Neural progenitor cell (in vitro differentiated cells): ENCODE measurements around the gene MAPK10. TPM values are rescaled to one million over a fixed set of nuclear protein-coding genes. Genes with fewer than 3 reads are reported as not detected.
"Not testable (repeated sequence)": the region's sequence is repeated elsewhere in the genome, so short reads cannot be mapped to it uniquely, and the experiment has no call there.

ENCODE experiments used
- DNase-seq: peaks from one replicate; pipeline ENCODE4 v3.0.0-alpha.2; 2016; ENCODE audit warnings: low spot score
- H2AFZ ChIP-seq: fragments of 200-600 bp; sonication (generic); replicated peaks from 2 replicates; pipeline ENCODE4 v1.6.1; 2016; ENCODE audit warnings: antibody characterized with exemption
- H3F3A ChIP-seq: fragments of 200-600 bp; sonication (generic); 2 replicates; pipeline ENCODE4 v1.6.1; 2016; ENCODE audit warnings: antibody characterized with exemption, low read depth
- H3K27ac ChIP-seq: fragments of 200-600 bp; sonication (generic); 2 replicates; pipeline ENCODE4 v1.5.1; 2016; ENCODE audit warnings: mild to moderate bottlenecking
- H3K27me3 ChIP-seq: fragments of 200-600 bp; sonication (generic); 2 replicates; pipeline ENCODE4 v1.6.1; 2016; ENCODE audit warnings: mild to moderate bottlenecking, moderate library complexity
- H3K36me3 ChIP-seq: fragments of 200-600 bp; sonication (generic); 2 replicates; pipeline ENCODE4 v1.5.1; 2016
- H3K4me1 ChIP-seq: fragments of 200-600 bp; sonication (generic); 2 replicates; pipeline ENCODE4 v1.6.1; 2016; ENCODE audit warnings: mixed run types
- H3K4me2 ChIP-seq: fragments of 200-600 bp; sonication (generic); 2 replicates; pipeline ENCODE4 v1.6.1; 2016
- H3K4me3 ChIP-seq: fragments of 200-600 bp; sonication (generic); 2 replicates; pipeline ENCODE4 v1.5.1; 2016
- H3K79me2 ChIP-seq: fragments of 200-600 bp; sonication (generic); 2 replicates; pipeline ENCODE4 v1.6.1; 2016; ENCODE audit warnings: low read depth
- H3K9ac ChIP-seq: fragments of 200-600 bp; sonication (generic); 2 replicates; pipeline ENCODE4 v1.6.1; 2016
- H3K9me3 ChIP-seq: fragments of 200-600 bp; sonication (generic); 2 replicates; pipeline ENCODE4 v1.5.1; 2016; ENCODE audit warnings: low read depth
- H4K20me1 ChIP-seq: fragments of 200-600 bp; sonication (generic); 2 replicates; pipeline ENCODE4 v1.6.1; 2016; ENCODE audit warnings: low read depth
- H3K27ac Mint-ChIP-seq: 3 replicates; pipeline ENCODE4 v1.8.0; 2021; ENCODE audit warnings: mixed read lengths
- H3K27me3 Mint-ChIP-seq: 2 replicates; pipeline ENCODE4 v1.8.0; 2022; ENCODE audit warnings: low read depth, mild to moderate bottlenecking, inconsistent platforms, moderate library complexity, mixed read lengths; ENCODE audit not compliant: insufficient read depth
- H3K36me3 Mint-ChIP-seq: 3 replicates; pipeline ENCODE4 v1.8.0; 2021; ENCODE audit warnings: mixed read lengths
- H3K4me1 Mint-ChIP-seq: 3 replicates; pipeline ENCODE4 v1.8.0; 2021; ENCODE audit warnings: mixed read lengths
- H3K4me3 Mint-ChIP-seq: 3 replicates; pipeline ENCODE4 v1.8.0; 2021; ENCODE audit warnings: mild to moderate bottlenecking, moderate library complexity, mixed read lengths
- H3K9me3 Mint-ChIP-seq: 3 replicates; pipeline ENCODE4 v1.8.0; 2020; ENCODE audit warnings: mixed read lengths
- EZH2 ChIP-seq: fragments of 200-600 bp; sonication (generic); IDR thresholded peaks from 2 replicates; pipeline ENCODE4 v1.6.1; 2017; ENCODE audit warnings: antibody characterized with exemption, mild to moderate bottlenecking, moderate library complexity
- EZH2phosphoT487 ChIP-seq: fragments of 200-600 bp; sonication (generic); IDR thresholded peaks from 2 replicates; pipeline ENCODE4 v1.6.1; 2017; ENCODE audit warnings: antibody characterized with exemption
- total RNA-seq: library from RNA; depleted of rRNA; stranded (reverse); fragments of >200 nt; gene quantifications from 2 replicates; pipeline ENCODE4 v1.2.3, GENCODE V29; 2015; ENCODE audit warnings: low replicate concordance
- TF ChIP-seq, protein P1 (sequence below): fragments of 200-600 bp; sonication (generic); IDR thresholded peaks from 2 replicates; pipeline ENCODE4 v1.5.1; 2017; ENCODE audit warnings: antibody characterized with exemption, mild to moderate bottlenecking

MAPK10 gene
- total RNA-seq, 1 donor from 2014 or later: 383 TPM

GRCh38 chr4:86184216-86184900 is 175.5 kb downstream of the MAPK10 start:
- TF ChIP-seq, protein P1, sequence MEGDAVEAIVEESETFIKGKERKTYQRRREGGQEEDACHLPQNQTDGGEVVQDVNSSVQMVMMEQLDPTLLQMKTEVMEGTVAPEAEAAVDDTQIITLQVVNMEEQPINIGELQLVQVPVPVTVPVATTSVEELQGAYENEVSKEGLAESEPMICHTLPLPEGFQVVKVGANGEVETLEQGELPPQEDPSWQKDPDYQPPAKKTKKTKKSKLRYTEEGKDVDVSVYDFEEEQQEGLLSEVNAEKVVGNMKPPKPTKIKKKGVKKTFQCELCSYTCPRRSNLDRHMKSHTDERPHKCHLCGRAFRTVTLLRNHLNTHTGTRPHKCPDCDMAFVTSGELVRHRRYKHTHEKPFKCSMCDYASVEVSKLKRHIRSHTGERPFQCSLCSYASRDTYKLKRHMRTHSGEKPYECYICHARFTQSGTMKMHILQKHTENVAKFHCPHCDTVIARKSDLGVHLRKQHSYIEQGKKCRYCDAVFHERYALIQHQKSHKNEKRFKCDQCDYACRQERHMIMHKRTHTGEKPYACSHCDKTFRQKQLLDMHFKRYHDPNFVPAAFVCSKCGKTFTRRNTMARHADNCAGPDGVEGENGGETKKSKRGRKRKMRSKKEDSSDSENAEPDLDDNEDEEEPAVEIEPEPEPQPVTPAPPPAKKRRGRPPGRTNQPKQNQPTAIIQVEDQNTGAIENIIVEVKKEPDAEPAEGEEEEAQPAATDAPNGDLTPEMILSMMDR: no peak
- TF ChIP-seq EZH2phosphoT487 (no peak), EZH2 (no peak)
- Histone ChIP-seq H3K79me2 (peaks cover 7% of the 10 kb centered on the region), H3K27ac (no peak overlapping the region), H3K4me2 (no peak overlapping the region), H3K4me1 (no peaks in the 10 kb centered on the region), H3K36me3 (peaks cover 20% of the 10 kb centered on the region), H3K4me3 (no peak overlapping the region), H2AFZ (no peak overlapping the region), H3K9ac (no peak overlapping the region), H3K9me3 (peaks cover 10% of the 10 kb centered on the region), H3K27me3 (no peaks in the 10 kb centered on the region), H4K20me1 (no peaks in the 10 kb centered on the region), H3F3A (peaks cover 3% of the 10 kb centered on the region)
- DNase-seq: no peak
- Mint-ChIP-seq H3K4me3 (no peak overlapping the region), H3K27ac (no peak overlapping the region), H3K9me3 (peaks cover 28% of the 10 kb centered on the region), H3K36me3 (peaks cover 42% of the 10 kb centered on the region), H3K4me1 (no peaks in the 10 kb centered on the region), H3K27me3 (no peaks in the 10 kb centered on the region)

- H3K4me3 Mint-ChIP-seq: no peak overlapping the region
- no peak overlapping the region for H3K4me2 ChIP-seq
- peaks cover 4% of the 10 kb centered on the region for H3K9me3 ChIP-seq
- H3K79me2 ChIP-seq: peaks cover 12% of the 10 kb centered on the region
- H3K27ac ChIP-seq: no peak overlapping the region
- H3K4me1 ChIP-seq: no peaks in the 10 kb centered on the region
- H3K27me3 Mint-ChIP-seq: no peaks in the 10 kb centered on the region
- H4K20me1 ChIP-seq: no peaks in the 10 kb centered on the region
- H3K27me3 ChIP-seq: no peaks in the 10 kb centered on the region
- H3K9ac ChIP-seq: no peak overlapping the region
- peaks cover 3% of the 10 kb centered on the region for H3F3A ChIP-seq
- H3K4me3 ChIP-seq: no peak overlapping the region
- no peaks in the 10 kb centered on the region for H3K4me1 Mint-ChIP-seq
- no peak overlapping the region for H3K27ac Mint-ChIP-seq
- peaks cover 35% of the 10 kb centered on the region for H3K36me3 Mint-ChIP-seq
- peaks cover 22% of the 10 kb centered on the region for H3K36me3 ChIP-seq
- no peak overlapping the region for H2AFZ ChIP-seq
- no peak for DNase-seq
- TF ChIP-seq EZH2phosphoT487: no peak
- peaks cover 27% of the 10 kb centered on the region for H3K9me3 Mint-ChIP-seq
Observed at GRCh38 chr4:86181585-86181984, 178.3 kb downstream of the MAPK10 start.

DNA sequence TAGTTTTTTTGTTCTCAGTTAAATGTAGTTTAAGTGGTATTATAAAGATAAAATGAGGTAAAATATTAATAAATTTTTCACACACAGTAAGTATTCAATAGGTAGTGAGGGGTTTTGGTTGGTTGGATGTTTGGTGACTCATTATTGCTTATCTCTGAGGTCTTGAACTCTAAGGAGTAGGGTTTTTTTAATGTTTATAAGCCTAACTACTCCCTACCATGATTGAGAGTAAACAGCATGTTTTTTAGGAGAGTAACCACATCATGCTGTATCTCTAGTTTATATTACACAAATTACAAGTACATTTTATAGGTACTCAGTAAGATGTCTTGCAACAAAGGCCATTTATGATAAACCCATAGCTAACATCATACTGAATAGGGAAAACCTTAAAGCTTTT is 181.6 kb downstream of the MAPK10 start:
- H3K9me3 ChIP-seq: peaks cover 4% of the 10 kb centered on the region
- H3K27ac ChIP-seq: no peak overlapping the region
- H3K36me3 Mint-ChIP-seq: peaks cover 36% of the 10 kb centered on the region
- DNase-seq: no peak
- no peaks in the 10 kb centered on the region for H3K27me3 ChIP-seq
- no peaks in the 10 kb centered on the region for H4K20me1 ChIP-seq
- no peaks in the 10 kb centered on the region for H3F3A ChIP-seq
- no peak overlapping the region for H3K4me2 ChIP-seq
- TF ChIP-seq EZH2: no peak
- TF ChIP-seq, protein P1: no peak
- no peak for TF ChIP-seq EZH2phosphoT487
- no peaks in the 10 kb centered on the region for H3K27me3 Mint-ChIP-seq
- H2AFZ ChIP-seq: no peak overlapping the region
- no peak overlapping the region for H3K4me3 Mint-ChIP-seq
- H3K27ac Mint-ChIP-seq: no peak overlapping the region
- H3K9ac ChIP-seq: no peak overlapping the region
- no peaks in the 10 kb centered on the region for H3K4me1 Mint-ChIP-seq
- no peaks in the 10 kb centered on the region for H3K4me1 ChIP-seq
- H3K4me3 ChIP-seq: no peak overlapping the region
- peaks cover 25% of the 10 kb centered on the region for H3K36me3 ChIP-seq
- H3K79me2 ChIP-seq: peaks cover 28% of the 10 kb centered on the region
- peaks cover 34% of the 10 kb centered on the region for H3K9me3 Mint-ChIP-seq

DNA sequence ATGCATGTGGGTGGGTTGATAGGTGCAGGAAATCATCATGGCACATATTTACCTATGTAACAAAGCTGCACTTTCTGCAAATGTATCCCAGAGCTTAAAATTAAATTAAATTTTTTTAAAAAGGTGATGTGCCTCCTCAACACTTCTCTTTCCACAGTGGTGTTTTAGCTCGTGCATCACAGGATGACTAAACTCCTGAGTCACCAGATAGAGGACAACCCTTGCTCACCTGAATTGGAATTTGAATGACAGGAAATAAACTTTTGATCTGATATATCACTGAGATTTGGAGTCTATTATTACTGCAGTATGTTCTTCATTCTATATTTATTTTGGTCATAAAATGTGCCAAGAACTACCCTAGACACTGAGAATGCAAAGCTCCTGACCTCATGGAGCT is 185.3 kb downstream of the MAPK10 start:
- Histone ChIP-seq H3K27me3 (no peaks in the 10 kb centered on the region), H3K4me1 (no peaks in the 10 kb centered on the region), H3K36me3 (peaks cover 18% of the 10 kb centered on the region), H3K4me2 (no peak overlapping the region), H3K9me3 (peaks cover 5% of the 10 kb centered on the region), H2AFZ (no peak overlapping the region), H3K4me3 (no peak overlapping the region), H3K27ac (no peak overlapping the region), H3K9ac (no peak overlapping the region), H4K20me1 (no peaks in the 10 kb centered on the region), H3F3A (no peaks in the 10 kb centered on the region), H3K79me2 (peaks cover 30% of the 10 kb centered on the region)
- peaks cover 32% of the 10 kb centered on the region for H3K36me3 Mint-ChIP-seq
- H3K4me3 Mint-ChIP-seq: no peak overlapping the region
- TF ChIP-seq EZH2 (no peak), EZH2phosphoT487 (no peak)
- TF ChIP-seq, protein P1: no peak
- no peak for DNase-seq
- no peak overlapping the region for H3K27ac Mint-ChIP-seq
- H3K27me3 Mint-ChIP-seq: no peaks in the 10 kb centered on the region
- H3K4me1 Mint-ChIP-seq: no peaks in the 10 kb centered on the region
- peaks cover 34% of the 10 kb centered on the region for H3K9me3 Mint-ChIP-seq

DNA sequence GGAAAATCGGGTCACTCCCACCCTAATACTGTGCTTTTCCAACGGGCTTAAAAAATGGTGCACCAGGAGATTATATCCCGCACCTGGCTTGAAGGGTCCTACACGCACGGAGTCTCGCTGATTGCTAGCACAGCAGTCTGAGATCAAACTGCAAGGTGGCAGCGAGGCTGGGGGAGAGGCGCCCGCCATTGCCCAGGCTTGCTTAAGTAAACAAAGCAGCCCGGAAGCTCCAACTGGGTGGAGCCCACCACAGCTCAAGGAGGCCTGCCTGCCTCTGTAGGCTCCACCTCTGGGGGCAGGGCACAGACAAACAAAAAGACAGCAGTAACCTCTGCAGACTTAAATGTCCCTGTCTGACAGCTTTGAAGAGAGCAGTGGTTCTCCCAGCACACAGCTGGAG is 191.5 kb downstream of the MAPK10 start:
- peaks cover 35% of the 10 kb centered on the region for H3K9me3 Mint-ChIP-seq
- H3K36me3 Mint-ChIP-seq: peaks cover 22% of the 10 kb centered on the region
- not testable (repeated sequence) for H3K27ac Mint-ChIP-seq

More for the DNA sequence above, 191.5 kb downstream of the MAPK10 start:
- H4K20me1 ChIP-seq, H3F3A ChIP-seq, H3K9me3 ChIP-seq, H3K27me3 Mint-ChIP-seq, H3K4me1 ChIP-seq, H3K36me3 ChIP-seq, H3K4me3 Mint-ChIP-seq, H3K27ac ChIP-seq, H3K27me3 ChIP-seq, H2AFZ ChIP-seq, H3K4me2 ChIP-seq, DNase-seq, H3K4me1 Mint-ChIP-seq, H3K4me3 ChIP-seq, H3K9ac ChIP-seq: not testable (repeated sequence)
- peaks cover 29% of the 10 kb centered on the region for H3K79me2 ChIP-seq
